ENCODE results near the gene CD19.
"Not testable (repeated sequence)": the region's sequence is repeated elsewhere in the genome, so short reads cannot be mapped to it uniquely, and the experiment has no call there.

GRCh38 chr16:28980330-28980729 lies 48.6 kb downstream of the CD19 start:
- not testable (repeated sequence) for TF ChIP-seq POLR2A (IDR thresholded peaks at IDR 0.05; ENCODE audit: low read length); GATA1 (IDR thresholded peaks at IDR 0.05; ENCODE audit: low read depth, low read length)

All from erythroblast (primary cell).